Measurements from ENCODE around the gene PLEKHM3. TPM values are rescaled to one million over a fixed set of nuclear protein-coding genes. Genes with fewer than 3 reads are reported as not detected.

The PLEKHM3 gene
- total and polyA plus RNA-seq, 4 donors: 3.0 to 18.3 (median 5.5) TPM

- WGBS: 93% methylated on average over 9 of the region's 9 CpGs
- H3K4me3 ChIP-seq (ENCODE audit: low read depth in 1 of 3, low read length in 3 of 3): no peak overlapping the region
- DNase-seq (ENCODE audit: low spot score): no peak
- H3K9ac ChIP-seq (ENCODE audit: low read depth in 1 of 2, low read length in 2 of 2): no peak overlapping the region
- no peaks in the 10 kb centered on the region for H3K9me3 ChIP-seq (ENCODE audit: control insufficient read depth in 4 of 4, low read length in 3 of 4)
- peak overlapping the region in 1 of 2 donors; percentile 43 for H3K27ac ChIP-seq (ENCODE audit: low read depth in 1 of 2, low read length in 2 of 2)
- H3K4me1 ChIP-seq (ENCODE audit: control insufficient read depth in 4 of 4, insufficient read depth in 4 of 4, low read length in 3 of 4): peaks cover 2 to 21% (median 7%) of the 10 kb centered on the region in 4 donors
- no peaks in the 10 kb centered on the region for H3K27me3 ChIP-seq (ENCODE audit: control insufficient read depth in 4 of 4, insufficient read depth in 4 of 4, low read length in 3 of 4)
- TF ChIP-seq RAD21 (IDR thresholded peaks at IDR 0.05): no peak
- TF ChIP-seq REST (IDR thresholded peaks at IDR 0.05): no peak
- no peak for TF ChIP-seq GABPA (IDR thresholded peaks at IDR 0.05 in 1 of 2, conservative IDR thresholded peaks at IDR 0.05 in 1 of 2)
- no peak for TF ChIP-seq FOXA2 (IDR thresholded peaks at IDR 0.05)
- no peak for TF ChIP-seq SP1 (IDR thresholded peaks at IDR 0.05)
- TF ChIP-seq ATF3 (IDR thresholded peaks at IDR 0.05): no peak
- TF ChIP-seq HNF4G (IDR thresholded peaks at IDR 0.05): no peak
- no peak for TF ChIP-seq TAF1 (conservative IDR thresholded peaks at IDR 0.05)
- TF ChIP-seq HNF4A (conservative IDR thresholded peaks at IDR 0.05): no peak
- no peak for TF ChIP-seq JUND (IDR thresholded peaks at IDR 0.05)
- H3K36me3 ChIP-seq (ENCODE audit: control insufficient read depth in 4 of 4, insufficient read depth in 3 of 4, low read depth in 1 of 4, low read length in 3 of 4): peaks cover 0 to 3% (median under 1%) of the 10 kb centered on the region in 4 donors
Measured at GRCh38 chr2:207933396-207934065, 91.8 kb downstream of the PLEKHM3 start.

DNA sequence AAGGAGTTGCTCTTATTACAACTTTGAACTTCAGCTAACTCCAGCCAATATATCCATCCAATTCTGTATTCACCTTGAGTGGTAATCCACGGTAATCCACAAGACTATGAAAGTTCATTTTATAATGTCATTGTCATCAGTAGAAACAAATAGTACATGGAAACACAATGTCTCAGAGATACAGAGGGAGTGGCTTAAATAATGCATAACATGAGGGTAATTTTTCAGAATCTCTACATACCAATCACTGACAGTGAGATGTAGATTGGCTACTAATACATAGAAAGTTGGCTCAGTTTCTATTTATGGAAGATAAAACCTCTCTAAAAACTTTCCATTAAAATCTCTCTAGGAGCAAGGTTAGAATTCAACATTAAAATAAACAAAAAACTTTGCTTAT is 93.2 kb downstream of the PLEKHM3 start:
- peaks cover 0 to 3% (median under 1%) of the 10 kb centered on the region in 4 donors for H3K36me3 ChIP-seq (ENCODE audit: control insufficient read depth in 4 of 4, insufficient read depth in 3 of 4, low read depth in 1 of 4, low read length in 3 of 4)
- DNase-seq (ENCODE audit: low spot score): no peak
- H3K4me3 ChIP-seq (ENCODE audit: low read depth in 1 of 3, low read length in 3 of 3): no peak overlapping the region
- no peak overlapping the region for H3K27ac ChIP-seq (ENCODE audit: low read depth in 1 of 2, low read length in 2 of 2)
- H3K9ac ChIP-seq (ENCODE audit: low read depth in 1 of 2, low read length in 2 of 2): no peak overlapping the region
- no peaks in the 10 kb centered on the region for H3K9me3 ChIP-seq (ENCODE audit: control insufficient read depth in 4 of 4, low read length in 3 of 4)
- H3K27me3 ChIP-seq (ENCODE audit: control insufficient read depth in 4 of 4, insufficient read depth in 4 of 4, low read length in 3 of 4): no peaks in the 10 kb centered on the region
- TF ChIP-seq RXRA (IDR thresholded peaks at IDR 0.05) (no peak), HNF4G (IDR thresholded peaks at IDR 0.05) (no peak), RAD21 (IDR thresholded peaks at IDR 0.05) (no peak), FOXA2 (IDR thresholded peaks at IDR 0.05) (no peak), YY1 (IDR thresholded peaks at IDR 0.05) (no peak), CTCF (IDR thresholded peaks at IDR 0.05; ENCODE audit: low read depth, low read length, missing input control) (no peak), HNF4A (conservative IDR thresholded peaks at IDR 0.05) (no peak), FOXA1 (IDR thresholded peaks at IDR 0.05) (no peak), JUND (IDR thresholded peaks at IDR 0.05) (no peak), ATF3 (IDR thresholded peaks at IDR 0.05) (no peak), TAF1 (conservative IDR thresholded peaks at IDR 0.05) (no peak)
- 88% methylated on average over 1 of the region's 1 CpG for WGBS
- H3K4me1 ChIP-seq (ENCODE audit: control insufficient read depth in 4 of 4, insufficient read depth in 4 of 4, low read length in 3 of 4): peaks cover 2 to 21% (median 6%) of the 10 kb centered on the region in 4 donors

Data from liver (tissue), 9 donors.